Breast epithelium (tissue), 3 donors: ENCODE data around the gene SNX24.

Experiments used
- CTCF ChIP-seq, 3 donors: fragments of 450-650 bp; IDR thresholded peaks; one replicate each; pipeline ENCODE4 v1.5.1; 2016 to 2017; ENCODE audit warnings: antibody characterized with exemption in 3 of 3, mild to moderate bottlenecking in 3 of 3, moderate library complexity in 3 of 3
- POLR2A ChIP-seq: fragments of 450-650 bp; IDR thresholded peaks from one replicate; pipeline ENCODE4 v1.6.1; 2016; ENCODE audit warnings: antibody characterized with exemption, mild to moderate bottlenecking, moderate library complexity

DNA sequence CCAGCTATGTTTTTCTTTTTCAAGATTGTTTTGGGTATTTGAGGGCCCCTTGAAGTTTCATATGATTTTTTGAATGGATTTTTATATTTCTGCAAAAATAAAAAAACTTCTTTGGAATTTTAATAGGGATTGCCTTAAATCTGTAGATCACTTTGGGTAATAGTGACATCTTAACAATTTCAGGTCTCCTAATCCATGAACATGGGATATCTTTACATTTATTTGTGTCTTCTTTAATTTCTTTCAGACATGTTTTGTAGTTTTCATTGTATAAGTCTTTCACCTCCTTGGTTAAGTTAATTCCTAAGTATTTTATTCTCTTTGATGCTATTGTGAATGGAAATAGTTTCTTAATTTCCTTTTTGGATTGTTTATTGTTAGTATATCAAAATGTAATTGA lies 112.0 kb downstream of the SNX24 start:
- TF ChIP-seq POLR2A (no peak), CTCF (IDR thresholded peaks at IDR 0.05) (no peak)
